IMR-90 (cell line): ENCODE data around the gene COLEC12. TPM values are rescaled to one million over a fixed set of nuclear protein-coding genes. Genes with fewer than 3 reads are reported as not detected.
A peak's percentile ranks its signal among the peaks of the same experiment; 100 is the strongest.

ENCODE experiments used
- ATAC-seq: fragments of 200-7000 bp; cut with Tn5 transposase; 2 replicates; pipeline ENCODE4 v1.9.1; 2020; ENCODE audit warnings: low read depth, mild to moderate bottlenecking, moderate library complexity
- BruUV-seq: library from RNA; stranded (reverse); fragments of 400-500 nt; replicated peaks from 2 replicates; lab custom pipeline; 2021; lab: Mats Ljungman, UMichigan
- CTCF ChIA-PET: fragments of 300-600 bp; formaldehyde crosslinking; extraction: SDS; loops from one replicate; lab custom pipeline; 2021; ENCODE audit warnings: antibody characterized with exemption; lab: Yijun Ruan, JAX
- POLR2A ChIA-PET: fragments of 300-600 bp; sonication (Branson Sonifier 250); formaldehyde crosslinking; loops from one replicate; lab custom pipeline; 2022; ENCODE audit warnings: antibody characterized with exemption; ENCODE audit not compliant: unreplicated experiment; lab: Charles Lee
- DNase-seq: peaks from one replicate; pipeline ENCODE4 v3.0.0; 2013
- H2AFZ ChIP-seq: replicated peaks from 2 replicates; pipeline ENCODE3; 2013; ENCODE audit warnings: low read length, mild to moderate bottlenecking; ENCODE audit not compliant: poor library complexity
- H2AK5ac ChIP-seq: 2 replicates; pipeline ENCODE4 v1.6.1; 2013; ENCODE audit warnings: low read depth, low read length, inconsistent platforms
- H2AK9ac ChIP-seq: replicated peaks from 2 replicates; pipeline ENCODE3; 2013; ENCODE audit warnings: mild to moderate bottlenecking, low read depth, low read length, moderate library complexity; ENCODE audit not compliant: poor library complexity
- H2BK120ac ChIP-seq: 2 replicates; pipeline ENCODE4 v1.6.1; 2013; ENCODE audit warnings: low read depth, low read length, inconsistent platforms
- H2BK15ac ChIP-seq: 3 replicates; pipeline ENCODE4 v1.6.1; 2013; ENCODE audit warnings: low read depth, low read length, inconsistent platforms
- H2BK20ac ChIP-seq: 2 replicates; pipeline ENCODE4 v1.6.1; 2013; ENCODE audit warnings: low read depth, mild to moderate bottlenecking, inconsistent platforms, low read length, moderate library complexity
- H2BK5ac ChIP-seq: 2 replicates; pipeline ENCODE4 v1.6.1; 2013; ENCODE audit warnings: mild to moderate bottlenecking, low read depth, low read length, inconsistent platforms; ENCODE audit not compliant: poor library complexity, severe bottlenecking
- H3K14ac ChIP-seq: replicated peaks from 2 replicates; pipeline ENCODE4 v1.6.1; 2013; ENCODE audit warnings: low read depth, low read length, inconsistent platforms
- H3K18ac ChIP-seq: 2 replicates; pipeline ENCODE4 v1.6.1; 2013; ENCODE audit warnings: low read depth, low read length, control low read depth
- H3K23ac ChIP-seq: 2 replicates; pipeline ENCODE4 v1.6.1; 2013; ENCODE audit warnings: low read depth, low read length, inconsistent platforms
- H3K27ac ChIP-seq: 2 replicates; pipeline ENCODE4 v1.5.1; 2013; ENCODE audit warnings: mild to moderate bottlenecking, control low read depth, low read length; ENCODE audit not compliant: insufficient read depth
- H3K27me3 ChIP-seq: 2 replicates; pipeline ENCODE4 v1.6.1; 2013; ENCODE audit warnings: low read length; ENCODE audit not compliant: control insufficient read depth, insufficient read depth
- H3K36me3 ChIP-seq: 2 replicates; pipeline ENCODE4 v1.6.1; 2013; ENCODE audit warnings: low read length, mixed read lengths; ENCODE audit not compliant: control insufficient read depth, insufficient read depth
- H3K4ac ChIP-seq: 2 replicates; pipeline ENCODE4 v1.6.1; 2013; ENCODE audit warnings: low read depth, low read length, inconsistent platforms
- H3K4me1 ChIP-seq: 2 replicates; pipeline ENCODE4 v1.6.1; 2013; ENCODE audit warnings: low read length, mixed read lengths; ENCODE audit not compliant: control insufficient read depth, insufficient read depth
- H3K4me2 ChIP-seq: 2 replicates; pipeline ENCODE4 v1.6.1; 2013; ENCODE audit warnings: low read depth, mild to moderate bottlenecking, control low read depth, low read length, moderate library complexity
- H3K4me3 ChIP-seq: 2 replicates; pipeline ENCODE4 v1.5.1; 2013; ENCODE audit warnings: low read depth, mild to moderate bottlenecking, control low read depth, low read length, moderate library complexity; ENCODE audit not compliant: insufficient read depth
- H3K56ac ChIP-seq: 2 replicates; pipeline ENCODE4 v1.6.1; 2013; ENCODE audit warnings: low read length, inconsistent platforms; ENCODE audit not compliant: insufficient read depth; ENCODE audit errors: extremely low read depth
- H3K79me1 ChIP-seq, 2 experiments: 2 replicates each; pipeline ENCODE4 v1.6.1; 2013; ENCODE audit warnings: low read length in 2 of 2, inconsistent platforms in 1 of 2, low read depth in 1 of 2
- H3K9ac ChIP-seq: 2 replicates; pipeline ENCODE4 v1.6.1; 2013; ENCODE audit warnings: low read depth, low read length, control low read depth
- H3K9me1 ChIP-seq: 2 replicates; pipeline ENCODE4 v1.6.1; 2013; ENCODE audit warnings: low read length, inconsistent platforms; ENCODE audit not compliant: insufficient read depth
- H3K9me3 ChIP-seq: 2 replicates; pipeline ENCODE4 v1.6.1; 2013; ENCODE audit warnings: low read length; ENCODE audit not compliant: control insufficient read depth, insufficient read depth
- H4K20me1 ChIP-seq: 2 replicates; pipeline ENCODE4 v1.6.1; 2013; ENCODE audit warnings: low read length, inconsistent platforms; ENCODE audit not compliant: insufficient read depth
- H4K5ac ChIP-seq: 2 replicates; pipeline ENCODE4 v1.6.1; 2013; ENCODE audit warnings: mild to moderate bottlenecking, low read depth, low read length, control low read depth
- H4K8ac ChIP-seq, 2 experiments: 2 replicates each; pipeline ENCODE4 v1.6.1; 2013; ENCODE audit warnings: low read depth in 2 of 2, low read length in 2 of 2, control low read depth in 1 of 2, inconsistent platforms in 1 of 2
- H4K91ac ChIP-seq: 2 replicates; pipeline ENCODE4 v1.6.1; 2013; ENCODE audit warnings: low read depth, low read length, inconsistent platforms; ENCODE audit not compliant: insufficient read depth
- BHLHE40 ChIP-seq: fragments of 150-350 bp; IDR thresholded peaks from 2 replicates; pipeline ENCODE4 v1.6.1; 2016; ENCODE audit warnings: mild to moderate bottlenecking, low read depth, low read length
- CEBPB ChIP-seq: IDR thresholded peaks from 2 replicates; pipeline ENCODE4 v1.6.1; 2012; ENCODE audit warnings: low read depth, low read length, improper control_type of control experiment
- CHD1 ChIP-seq: IDR thresholded peaks from 2 replicates; pipeline ENCODE4 v1.6.1; 2012; ENCODE audit warnings: low read depth, low read length, improper control_type of control experiment
- CTCF ChIP-seq: conservative IDR thresholded peaks from 2 replicates; pipeline ENCODE4 v1.5.1; 2012; ENCODE audit warnings: mild to moderate bottlenecking, low read depth, low read length, improper control_type of control experiment
- FOS ChIP-seq: fragments of 150-350 bp; IDR thresholded peaks from 2 replicates; pipeline ENCODE4 v1.6.1; 2016; ENCODE audit warnings: low read depth, low read length
- MAFK ChIP-seq: IDR thresholded peaks from 2 replicates; pipeline ENCODE4 v1.6.1; 2012; ENCODE audit warnings: low read depth, low read length, improper control_type of control experiment
- MAZ ChIP-seq: IDR thresholded peaks from 2 replicates; pipeline ENCODE4 v1.6.1; 2012; ENCODE audit warnings: low read depth, mild to moderate bottlenecking, low read length, improper control_type of control experiment, moderate library complexity, borderline replicate concordance
- MXI1 ChIP-seq: IDR thresholded peaks from 2 replicates; pipeline ENCODE4 v1.6.1; 2012; ENCODE audit warnings: low read depth, mild to moderate bottlenecking, low read length, moderate library complexity, borderline replicate concordance
- NFE2L2 ChIP-seq: fragments of 150-350 bp; IDR thresholded peaks from 2 replicates; pipeline ENCODE4 v1.6.1; 2016; ENCODE audit warnings: low read depth, mild to moderate bottlenecking, low read length
- POLR2A ChIP-seq: IDR thresholded peaks from 2 replicates; pipeline ENCODE4 v1.6.1; 2012; ENCODE audit warnings: mild to moderate bottlenecking, low read depth, low read length
- RAD21 ChIP-seq: IDR thresholded peaks from 2 replicates; pipeline ENCODE4 v1.6.1; 2012; ENCODE audit warnings: low read length, improper control_type of control experiment
- RCOR1 ChIP-seq: IDR thresholded peaks from 2 replicates; pipeline ENCODE4 v1.6.1; 2012; ENCODE audit warnings: mild to moderate bottlenecking, low read length, improper control_type of control experiment; ENCODE audit not compliant: insufficient replicate concordance
- RFX5 ChIP-seq: IDR thresholded peaks from 2 replicates; pipeline ENCODE4 v1.8.0; 2012; ENCODE audit warnings: low read depth, mild to moderate bottlenecking, low read length, moderate library complexity
- SMC3 ChIP-seq: fragments of 150-350 bp; IDR thresholded peaks from 2 replicates; pipeline ENCODE4 v1.6.1; 2016; ENCODE audit warnings: low read depth, mild to moderate bottlenecking, antibody characterized with exemption, low read length, moderate library complexity
- USF2 ChIP-seq: fragments of 150-350 bp; IDR thresholded peaks from 2 replicates; pipeline ENCODE4 v1.6.1; 2017; ENCODE audit warnings: mild to moderate bottlenecking, antibody characterized with exemption, low read length, low read depth
- WGBS, 2 experiments: methylation state at CpG; one replicate each; pipeline versions ENCODE4 v1.1.5 to v1.1.7; 2013; ENCODE audit warnings: missing lambda C conversion rate in 2 of 2; ENCODE audit not compliant: insufficient read length in 1 of 2; ENCODE audit errors: extremely low coverage in 2 of 2; 5-methylcytosine and 5-hydroxymethylcytosine counted together
- dilution Hi-C: fragments of 300-500 bp; cut with HindIII; formaldehyde crosslinking; loops from one replicate; pipeline ENCODE4 v1.14.3; 2018; ENCODE audit warnings: low sequenced_read_pairs; ENCODE audit not compliant: unreplicated experiment
- in situ Hi-C: fragments of 300-500 bp; cut with MboI; formaldehyde crosslinking; loops from 3 replicates; pipeline ENCODE4 v1.14.3; 2019; ENCODE audit warnings: low sequenced_read_pairs, inconsistent platforms, mixed read lengths
- intact Hi-C: fragments of 100-400 bp; cut with micrococcal nuclease; formaldehyde crosslinking; loops from 2 replicates; pipeline ENCODE4 v1.10.0; 2022
- polyA plus RNA-seq, 3 experiments: library from polyadenylated mRNA; depleted of rRNA; stranded (reverse); fragments of >200 nt; gene quantifications; 2 replicates each; pipeline ENCODE4 v1.2.3, GENCODE V29; 2012; ENCODE audit warnings: low replicate concordance in 1 of 3
- total RNA-seq: library from RNA; depleted of rRNA; stranded (reverse); fragments of >200 nt; gene quantifications from 2 replicates; pipeline ENCODE4 v1.2.3, GENCODE V29; 2012
- TF ChIP-seq, protein P1 (sequence below): fragments of 150-350 bp; IDR thresholded peaks from 2 replicates; pipeline ENCODE4 v1.6.1; 2016; ENCODE audit warnings: low read depth, mild to moderate bottlenecking, low read length, moderate library complexity, borderline replicate concordance

The COLEC12 gene
- total and polyA plus RNA-seq, 2 of the 4 experiments (the other 2 are of a cell fraction) = 1.0 to 2.3 TPM

DNA sequence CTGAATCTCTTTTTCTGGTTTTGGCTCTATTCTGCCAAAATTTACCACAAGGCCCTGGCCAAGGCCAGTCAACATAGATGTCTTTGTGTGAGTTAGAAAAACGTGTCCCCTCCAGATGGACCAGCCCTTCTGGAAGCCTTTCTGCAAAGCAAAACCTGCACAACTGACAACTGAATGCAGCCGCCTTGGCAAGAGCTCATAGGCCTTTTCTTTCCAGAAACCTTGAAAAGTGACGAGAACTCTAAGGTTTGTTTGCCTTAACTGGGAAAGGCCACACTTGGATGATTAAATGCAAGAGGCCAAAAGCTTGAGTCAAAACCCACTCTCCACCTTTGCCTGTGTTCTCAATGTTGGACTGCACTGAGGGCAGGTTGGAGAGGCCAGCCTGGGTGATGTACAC, 103.9 kb downstream of the COLEC12 start:
- Histone ChIP-seq H3K18ac (peak overlapping the region; percentile 24; the same call in 1 of the 2 replicates), H2BK20ac (peak overlapping the region; percentile 55), H3K9me1 (peaks cover 17% of the 10 kb centered on the region), H4K20me1 (peaks cover 4% of the 10 kb centered on the region; the same call in 1 of the 2 replicates), H3K4me3 (no peak overlapping the region), H4K8ac (peak overlapping the region in 1 of 2 experiments; percentile 10; a peak in 1 of 4 replicates), H3K9me3 (no peaks in the 10 kb centered on the region), H2AK9ac (no peak overlapping the region), H2BK5ac (no peak overlapping the region), H2AK5ac (peak overlapping the region; percentile 79), H3K4me1 (peaks cover 27% of the 10 kb centered on the region), H3K9ac (no peak overlapping the region), H2AFZ (no peak overlapping the region), H3K56ac (peak overlapping the region; percentile 28; the same call in 1 of the 2 replicates), H4K91ac (peak overlapping the region; percentile 58), H3K23ac (peak overlapping the region; percentile 44; the same call in 1 of the 2 replicates), H3K79me1 (no peaks in the 10 kb centered on the region), H3K14ac (peak overlapping the region; percentile 35; the same call in 1 of the 2 replicates), H2BK15ac (peak overlapping the region; percentile 47; the same call in 2 of the 3 replicates), H3K27ac (no peak overlapping the region), H3K4ac (peak overlapping the region; percentile 64), H3K4me2 (no peak overlapping the region), H3K36me3 (no peaks in the 10 kb centered on the region), H3K27me3 (0 out of 2 replicates have a peak, but pooled peaks cover 1% of the 10 kb centered on the region), H4K5ac (no peak overlapping the region), H2BK120ac (peak overlapping the region; percentile 63)
- no peak for ATAC-seq
- intact Hi-C loops = loop anchor here (5.0 to 10.0 kb wide), 2 partner anchors 101 to 218 kb away; no protein-coding TSS in a partner anchor
- POLR2A ChIA-PET = no interaction called here
- BruUV-seq = no TSS peak
- CTCF ChIA-PET = no interaction called here
- in situ Hi-C loops = no loop called here
- no peak for DNase-seq
- dilution Hi-C loops = no loop called here
- TF ChIP-seq RFX5 (no peak), RCOR1 (no peak), FOS (no peak), SMC3 (no peak), USF2 (no peak), CEBPB (no peak), MAFK (no peak), CTCF (no peak), CHD1 (no peak), POLR2A (no peak), MAZ (no peak), MXI1 (no peak), RAD21 (no peak), NFE2L2 (no peak), BHLHE40 (no peak)
- TF ChIP-seq, protein P1, sequence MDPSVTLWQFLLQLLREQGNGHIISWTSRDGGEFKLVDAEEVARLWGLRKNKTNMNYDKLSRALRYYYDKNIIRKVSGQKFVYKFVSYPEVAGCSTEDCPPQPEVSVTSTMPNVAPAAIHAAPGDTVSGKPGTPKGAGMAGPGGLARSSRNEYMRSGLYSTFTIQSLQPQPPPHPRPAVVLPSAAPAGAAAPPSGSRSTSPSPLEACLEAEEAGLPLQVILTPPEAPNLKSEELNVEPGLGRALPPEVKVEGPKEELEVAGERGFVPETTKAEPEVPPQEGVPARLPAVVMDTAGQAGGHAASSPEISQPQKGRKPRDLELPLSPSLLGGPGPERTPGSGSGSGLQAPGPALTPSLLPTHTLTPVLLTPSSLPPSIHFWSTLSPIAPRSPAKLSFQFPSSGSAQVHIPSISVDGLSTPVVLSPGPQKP = no peak
- WGBS, 2 experiments = no CpG with 5 or more reads among the region's 3 CpGs
